GM19238 (cell line): Measurements from ENCODE around the gene STAMBP.
"Not testable (repeated sequence)": the region's sequence is repeated elsewhere in the genome, so short reads cannot be mapped to it uniquely, and the experiment has no call there.

ENCODE experiments used
- DNase-seq: peaks from one replicate; pipeline ENCODE4 v3.0.0; 2011; ENCODE audit warnings: low spot score; ENCODE audit not compliant: insufficient read length

STAMBP gene

GRCh38 chr2:73836141-73836943 lies 7.6 kb downstream of the STAMBP start:
- no peak for DNase-seq

GRCh38 chr2:73837847-73838585 lies 9.3 kb downstream of the STAMBP start:
- DNase-seq, result no peak

DNA sequence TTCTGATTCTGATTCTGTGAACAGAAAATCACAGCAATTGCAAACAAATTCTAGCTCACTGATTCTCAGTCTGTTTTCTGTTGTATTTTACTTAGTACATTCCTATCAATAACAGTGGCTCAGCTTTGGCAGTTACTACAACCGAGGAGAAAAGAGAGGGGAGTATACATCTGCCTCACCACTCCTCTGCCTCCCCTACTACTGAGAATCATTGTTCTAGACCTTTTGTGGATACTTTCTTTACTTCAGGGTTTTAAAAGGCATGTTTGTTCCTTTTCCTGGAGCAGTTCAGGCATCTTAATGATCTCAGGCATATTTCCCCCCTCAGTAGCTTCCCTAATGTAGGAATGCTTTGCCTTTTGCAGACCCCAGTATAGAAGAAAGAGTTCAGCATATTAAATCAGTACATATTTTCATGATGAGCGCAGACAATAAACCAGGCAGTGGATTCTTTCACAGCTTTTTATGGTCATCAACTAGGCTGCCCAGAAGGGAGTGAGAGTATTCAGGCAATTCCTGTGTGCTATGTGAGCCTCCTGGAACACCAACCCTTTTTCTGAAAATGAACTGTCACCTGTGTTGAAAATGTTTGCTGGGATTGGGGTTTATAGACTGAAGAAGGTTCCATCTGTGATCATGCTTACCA lies 10.3 kb downstream of the STAMBP start:
- no peak for DNase-seq

- DNase-seq, result no peak
These were observed 11.1 kb downstream of the STAMBP start for GRCh38 chr2:73839653-73840411.

GRCh38 chr2:73841912-73842738 lies 13.4 kb downstream of the STAMBP start:
- DNase-seq, result no peak

GRCh38 chr2:73842739-73843019 lies 13.9 kb downstream of the STAMBP start:
- no peak for DNase-seq

GRCh38 chr2:73844087-73844486 lies 15.3 kb downstream of the STAMBP start:
- no peak for DNase-seq

DNA sequence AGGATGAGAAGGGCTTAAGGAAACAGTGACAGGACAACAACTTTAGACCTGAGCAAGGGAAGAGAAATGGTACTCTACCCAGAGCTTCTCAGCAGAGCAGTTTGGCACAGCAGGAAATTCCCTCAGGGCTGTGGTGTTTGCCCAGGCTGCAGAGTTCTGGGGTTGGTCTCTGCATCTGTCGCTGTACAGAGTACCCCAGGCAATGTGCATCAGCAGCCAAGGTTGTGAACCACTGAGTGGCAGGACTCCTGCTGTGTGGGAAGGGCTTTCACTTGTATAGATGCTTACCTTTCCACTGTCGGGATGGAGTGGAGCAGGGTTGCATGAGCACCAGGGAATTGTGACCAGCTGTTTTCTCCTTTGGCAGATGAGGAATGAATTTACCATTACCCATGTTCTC lies 21.2 kb downstream of the STAMBP start:
- no peak for DNase-seq

DNA sequence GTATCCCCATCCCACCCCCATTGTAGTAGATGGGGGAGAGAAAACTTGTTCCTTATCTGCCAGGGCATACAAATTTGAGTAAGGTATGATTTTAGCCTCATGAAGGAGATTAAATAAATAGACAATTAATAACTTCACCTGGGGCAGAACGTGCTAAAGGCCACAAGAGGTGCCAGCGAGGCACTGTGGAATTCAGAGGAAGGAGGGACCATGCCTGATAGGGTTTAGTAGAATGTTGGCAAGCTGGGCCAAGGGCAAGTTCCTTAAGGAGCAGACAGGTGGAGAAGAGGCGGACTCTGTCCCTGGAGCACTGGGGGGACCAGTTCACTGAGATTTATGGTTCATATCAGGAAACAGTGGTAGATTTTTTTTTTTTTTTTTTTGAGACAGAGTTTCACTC lies 22.5 kb downstream of the STAMBP start:
- DNase-seq, result no peak

DNA sequence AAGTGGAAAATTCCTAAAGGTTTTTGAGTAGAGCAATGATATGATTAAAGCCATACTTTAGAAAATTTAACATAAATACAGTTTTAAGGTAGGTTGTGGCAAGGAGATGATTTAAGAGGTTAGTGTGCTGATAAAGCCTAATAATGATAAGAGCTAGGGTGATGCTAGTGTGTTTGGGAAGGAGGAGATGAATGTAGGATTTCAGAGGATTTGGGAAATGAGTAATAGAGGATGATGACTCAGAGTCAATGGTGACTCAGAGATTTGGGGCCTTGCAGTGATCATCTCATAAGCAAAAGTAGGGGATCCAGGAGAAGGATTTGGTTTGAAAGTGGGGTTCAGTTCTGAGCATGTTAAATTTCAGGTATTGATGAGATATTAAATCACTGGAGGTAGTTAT lies 23.3 kb downstream of the STAMBP start:
- DNase-seq, result no peak

DNA sequence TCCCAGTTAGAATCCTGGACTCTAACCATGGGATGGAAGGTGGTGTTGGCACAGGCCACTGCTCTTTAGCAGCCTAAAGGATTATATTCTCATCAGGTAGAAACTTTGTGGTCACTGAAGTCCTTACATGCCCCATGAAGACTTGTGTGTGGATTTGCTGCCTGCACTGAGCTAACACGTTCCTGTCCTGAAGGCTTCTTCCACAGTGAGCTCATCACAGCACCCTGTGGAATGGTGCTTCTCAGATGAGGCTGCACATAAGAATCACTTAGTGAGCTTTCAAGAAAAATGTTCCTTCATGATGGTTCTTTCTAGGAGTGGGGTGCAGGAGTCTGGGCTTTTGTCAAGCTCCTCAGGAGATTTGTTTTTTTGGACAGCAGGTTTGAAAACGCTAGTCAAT lies 26.8 kb downstream of the STAMBP start:
- no peak for DNase-seq

DNA sequence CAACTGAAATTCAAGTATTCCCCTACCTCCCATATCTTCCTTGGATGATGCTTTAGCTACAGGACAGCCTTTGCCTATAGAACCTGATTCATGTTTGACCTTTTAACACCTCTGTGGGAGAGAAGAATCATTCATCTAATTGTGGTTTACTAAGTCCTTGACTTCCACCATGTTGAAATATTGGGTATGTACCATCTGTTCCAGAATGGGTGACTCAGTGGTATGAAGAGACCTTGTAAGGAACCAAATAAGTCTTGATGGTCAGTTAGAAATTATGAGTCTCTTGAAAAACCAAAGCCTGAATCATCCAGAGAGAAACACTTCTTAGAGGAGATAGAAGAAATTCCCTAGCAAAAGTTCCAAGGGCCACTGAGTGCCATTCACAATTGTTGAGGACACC lies 27.5 kb downstream of the STAMBP start:
- DNase-seq, result no peak

GRCh38 chr2:73859721-73860586 lies 31.2 kb downstream of the STAMBP start:
- DNase-seq, result no peak

- DNase-seq, result no peak
These were observed 34.2 kb downstream of the STAMBP start for GRCh38 chr2:73862987-73863386.

DNA sequence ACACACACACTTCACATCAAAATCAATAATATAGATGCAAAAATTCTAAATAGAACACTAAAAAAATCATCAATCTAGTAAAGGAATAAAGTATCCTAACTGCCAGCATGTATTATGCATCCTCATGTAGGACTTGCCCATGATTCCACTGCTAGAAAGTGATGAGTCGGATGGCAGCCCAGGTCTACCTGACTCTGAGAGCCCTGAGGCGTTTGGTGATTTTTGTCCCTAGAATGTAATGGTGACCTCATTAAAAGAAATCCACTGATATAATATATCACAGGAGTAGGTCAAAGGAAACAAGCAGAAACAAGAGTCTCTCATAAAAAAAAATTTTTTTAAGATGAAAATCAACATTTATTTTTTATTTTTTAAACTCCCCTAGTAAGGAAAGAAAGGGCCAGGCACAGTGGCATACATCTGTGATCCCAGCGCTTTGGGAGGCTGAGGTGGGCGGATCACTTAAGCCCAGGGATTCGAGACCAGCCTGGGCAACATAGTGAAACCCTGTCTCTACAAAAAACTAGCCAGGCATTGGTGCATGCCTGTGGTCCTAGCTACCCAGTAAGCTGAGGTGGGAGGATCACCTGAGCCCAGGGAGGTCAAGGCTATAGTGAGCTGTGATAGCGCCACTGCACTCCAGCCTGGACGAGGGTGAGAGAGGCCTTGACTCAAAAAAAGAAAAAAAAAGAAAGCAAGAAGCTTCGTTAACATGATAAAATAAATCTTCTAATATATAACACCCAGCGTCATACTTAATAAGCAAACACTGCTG lies 39.6 kb downstream of the STAMBP start:
- no peak for DNase-seq

- DNase-seq, result no peak
These were observed 41.3 kb downstream of the STAMBP start for GRCh38 chr2:73870084-73870483.

DNA sequence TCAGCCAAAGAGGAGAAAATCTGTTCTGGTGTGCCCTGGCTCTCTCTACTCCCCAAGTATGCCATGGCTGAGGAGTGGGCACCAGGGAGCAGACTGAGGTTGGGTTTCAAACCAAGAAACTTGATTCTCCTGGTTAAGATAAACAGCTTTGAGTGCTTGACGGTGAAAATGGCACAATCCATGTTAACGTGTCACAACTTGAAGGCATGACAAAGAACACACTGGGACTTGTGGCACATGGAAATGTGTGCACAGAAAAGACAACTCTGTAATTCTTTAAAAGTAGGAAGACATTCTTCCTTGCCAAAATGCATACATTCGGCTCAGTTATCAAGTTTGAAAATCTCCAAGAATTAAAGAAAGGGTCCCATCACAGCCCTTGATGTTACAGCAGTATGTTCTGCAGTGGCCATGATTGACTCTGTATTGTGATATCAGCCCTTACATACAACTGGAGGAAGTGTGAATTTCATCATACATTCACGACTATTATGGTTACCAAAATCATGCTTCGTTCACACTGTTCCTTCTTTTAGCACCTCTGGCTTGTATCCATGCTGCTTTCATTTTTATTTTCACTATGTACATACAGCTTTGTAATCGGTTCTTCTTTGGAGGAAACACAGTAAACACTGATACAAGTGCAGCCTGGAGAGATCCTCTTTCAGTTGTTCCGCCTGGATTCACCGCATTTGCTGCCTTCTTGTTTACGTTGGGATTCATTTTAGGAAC lies 48.5 kb downstream of the STAMBP start:
- no peak for DNase-seq

GRCh38 chr2:73877984-73878383 lies 49.2 kb downstream of the STAMBP start:
- not testable (repeated sequence) for DNase-seq

GRCh38 chr2:73885406-73885805 lies 56.6 kb downstream of the STAMBP start:
- no peak for DNase-seq
